K562 (cell line): Measurements from ENCODE around the gene ORC1. TPM values are rescaled to one million over a fixed set of nuclear protein-coding genes. Genes with fewer than 3 reads are reported as not detected.

ENCODE experiments used
- CBFA2T3 ChIP-seq: fragments of 450-650 bp; IDR thresholded peaks from 2 replicates; pipeline ENCODE4 v1.6.1; 2017
- HCFC1 ChIP-seq: IDR thresholded peaks from 2 replicates; pipeline ENCODE4 v1.6.1; 2012; ENCODE audit warnings: low read depth, low read length, improper control_type of control experiment
- HNRNPL ChIP-seq: fragments of 200-400 bp; formaldehyde crosslinking; IDR thresholded peaks from 2 replicates; pipeline ENCODE4 v1.6.1; 2017; ENCODE audit warnings: low read depth, mild to moderate bottlenecking, low read length
- KAT7 ChIP-seq: sonication (generic); formaldehyde crosslinking; IDR thresholded peaks from 2 replicates; pipeline ENCODE4 v1.8.0; 2022; ENCODE audit warnings: missing genetic modification reagents, mild to moderate bottlenecking, borderline replicate concordance
- NR2C1 ChIP-seq, 2 experiments: fragments of 450-650 bp; IDR thresholded peaks; 2 replicates each; pipeline ENCODE4 v1.6.1; 2017; ENCODE audit warnings: mild to moderate bottlenecking in 2 of 2, antibody characterized with exemption in 1 of 2, inconsistent platforms in 1 of 2, missing compliant biosample characterization in 1 of 2, missing genetic modification characterization in 1 of 2
- PHF21A ChIP-seq: fragments of 450-650 bp; IDR thresholded peaks from 2 replicates; pipeline ENCODE4 v1.6.1; 2017; ENCODE audit warnings: low read depth, borderline replicate concordance
- RBM15 ChIP-seq: fragments of 200-400 bp; formaldehyde crosslinking; IDR thresholded peaks from 2 replicates; pipeline ENCODE4 v1.6.1; 2018; ENCODE audit warnings: mild to moderate bottlenecking, low read length, moderate library complexity; ENCODE audit not compliant: insufficient read depth
- ZBTB17 ChIP-seq: fragments of 450-650 bp; formaldehyde crosslinking; IDR thresholded peaks from 2 replicates; pipeline ENCODE4 v1.4.0; 2020; ENCODE audit warnings: mild to moderate bottlenecking
- ZNF121 ChIP-seq: sonication (generic); formaldehyde crosslinking; conservative IDR thresholded peaks from 2 replicates; pipeline ENCODE4 v1.8.0; 2022; ENCODE audit warnings: missing genetic modification reagents
- ZNF239 ChIP-seq: fragments of 250-450 bp; sonication (Bioruptor Pico); IDR thresholded peaks from 2 replicates; pipeline ENCODE4 v1.4.0; 2020; ENCODE audit warnings: mild to moderate bottlenecking
- ZNF311 ChIP-seq: fragments of 250-450 bp; sonication (Bioruptor Pico); IDR thresholded peaks from 2 replicates; pipeline ENCODE4 v1.4.0; 2020; ENCODE audit warnings: mild to moderate bottlenecking, moderate library complexity
- ZNF79 ChIP-seq: fragments of 250-450 bp; sonication (Bioruptor Pico); IDR thresholded peaks from 2 replicates; pipeline ENCODE4 v1.4.0; 2020; ENCODE audit warnings: low read depth, mild to moderate bottlenecking, moderate library complexity
- polyA plus RNA-seq, 8 experiments: library from polyadenylated mRNA; depleted of rRNA in 4 of 8; stranded (reverse) in 5 of 8; unstranded in 3 of 8; fragments of >200 nt; fragmentation: Nextera tagmentation in 2 of 8; fragmentation: Illumina TruSeq in 1 of 8; extraction: Ambion mirVana in 2 of 8; extraction: Trizol in 1 of 8; gene quantifications; 2 replicates each; pipeline versions ENCODE4 v1.2.1 to v1.2.3, GENCODE V29; 2011 to 2014; ENCODE audit warnings: inconsistent platforms in 1 of 8, missing spikeins in 1 of 8
- total RNA-seq, 7 experiments: library from RNA; depleted of rRNA in 6 of 7; stranded (reverse); fragments of >200 nt in 6 of 7; fragmentation: Illumina TruSeq in 2 of 7; extraction: Trizol in 2 of 7; gene quantifications; 2 replicates each; pipeline versions ENCODE4 v1.2.1 to v1.2.3, GENCODE V29; 2011 to 2021; ENCODE audit warnings: low replicate concordance in 1 of 7
- TF ChIP-seq, protein P1 (sequence below): fragments of 200-800 bp; sonication (Bioruptor generic); IDR thresholded peaks from 2 replicates; pipeline ENCODE4 v1.6.1; 2016; ENCODE audit warnings: missing genetic modification characterization, missing compliant biosample characterization
- TF ChIP-seq, protein P2 (sequence below): fragments of 250-450 bp; sonication (Bioruptor Pico); IDR thresholded peaks from 2 replicates; pipeline ENCODE4 v1.8.0; 2021; ENCODE audit warnings: moderate library complexity, mild to moderate bottlenecking, inconsistent platforms
- TF ChIP-seq, protein P3 (sequence below): fragments of 200-800 bp; sonication (Bioruptor generic); IDR thresholded peaks from 2 replicates; pipeline ENCODE4 v1.6.1; 2017; ENCODE audit warnings: missing genetic modification characterization, missing compliant biosample characterization
- TF ChIP-seq, protein P4 (sequence below): IDR thresholded peaks from 2 replicates; pipeline ENCODE4 v1.6.1; 2011; ENCODE audit warnings: borderline replicate concordance, low read depth, mild to moderate bottlenecking, moderate library complexity, low read length; ENCODE audit not compliant: insufficient read depth, poor library complexity, severe bottlenecking

Gene ORC1
- total and polyA plus RNA-seq, 9 of the 15 experiments (the other 6 are each of a cell fraction or from before 2014, with no cell fraction given), result 26.4 to 91.6 (median 69.7) TPM

- TF ChIP-seq, protein P1, sequence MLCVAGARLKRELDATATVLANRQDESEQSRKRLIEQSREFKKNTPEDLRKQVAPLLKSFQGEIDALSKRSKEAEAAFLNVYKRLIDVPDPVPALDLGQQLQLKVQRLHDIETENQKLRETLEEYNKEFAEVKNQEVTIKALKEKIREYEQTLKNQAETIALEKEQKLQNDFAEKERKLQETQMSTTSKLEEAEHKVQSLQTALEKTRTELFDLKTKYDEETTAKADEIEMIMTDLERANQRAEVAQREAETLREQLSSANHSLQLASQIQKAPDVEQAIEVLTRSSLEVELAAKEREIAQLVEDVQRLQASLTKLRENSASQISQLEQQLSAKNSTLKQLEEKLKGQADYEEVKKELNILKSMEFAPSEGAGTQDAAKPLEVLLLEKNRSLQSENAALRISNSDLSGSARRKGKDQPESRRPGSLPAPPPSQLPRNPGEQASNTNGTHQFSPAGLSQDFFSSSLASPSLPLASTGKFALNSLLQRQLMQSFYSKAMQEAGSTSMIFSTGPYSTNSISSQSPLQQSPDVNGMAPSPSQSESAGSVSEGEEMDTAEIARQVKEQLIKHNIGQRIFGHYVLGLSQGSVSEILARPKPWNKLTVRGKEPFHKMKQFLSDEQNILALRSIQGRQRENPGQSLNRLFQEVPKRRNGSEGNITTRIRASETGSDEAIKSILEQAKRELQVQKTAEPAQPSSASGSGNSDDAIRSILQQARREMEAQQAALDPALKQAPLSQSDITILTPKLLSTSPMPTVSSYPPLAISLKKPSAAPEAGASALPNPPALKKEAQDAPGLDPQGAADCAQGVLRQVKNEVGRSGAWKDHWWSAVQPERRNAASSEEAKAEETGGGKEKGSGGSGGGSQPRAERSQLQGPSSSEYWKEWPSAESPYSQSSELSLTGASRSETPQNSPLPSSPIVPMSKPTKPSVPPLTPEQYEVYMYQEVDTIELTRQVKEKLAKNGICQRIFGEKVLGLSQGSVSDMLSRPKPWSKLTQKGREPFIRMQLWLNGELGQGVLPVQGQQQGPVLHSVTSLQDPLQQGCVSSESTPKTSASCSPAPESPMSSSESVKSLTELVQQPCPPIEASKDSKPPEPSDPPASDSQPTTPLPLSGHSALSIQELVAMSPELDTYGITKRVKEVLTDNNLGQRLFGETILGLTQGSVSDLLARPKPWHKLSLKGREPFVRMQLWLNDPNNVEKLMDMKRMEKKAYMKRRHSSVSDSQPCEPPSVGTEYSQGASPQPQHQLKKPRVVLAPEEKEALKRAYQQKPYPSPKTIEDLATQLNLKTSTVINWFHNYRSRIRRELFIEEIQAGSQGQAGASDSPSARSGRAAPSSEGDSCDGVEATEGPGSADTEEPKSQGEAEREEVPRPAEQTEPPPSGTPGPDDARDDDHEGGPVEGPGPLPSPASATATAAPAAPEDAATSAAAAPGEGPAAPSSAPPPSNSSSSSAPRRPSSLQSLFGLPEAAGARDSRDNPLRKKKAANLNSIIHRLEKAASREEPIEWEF (CRISPR knock-in tag), result no peak
- TF ChIP-seq ZBTB17 (CRISPR knock-in tag), result no peak
- TF ChIP-seq HCFC1, result no peak
- no peak for TF ChIP-seq CBFA2T3
- TF ChIP-seq, protein P2, sequence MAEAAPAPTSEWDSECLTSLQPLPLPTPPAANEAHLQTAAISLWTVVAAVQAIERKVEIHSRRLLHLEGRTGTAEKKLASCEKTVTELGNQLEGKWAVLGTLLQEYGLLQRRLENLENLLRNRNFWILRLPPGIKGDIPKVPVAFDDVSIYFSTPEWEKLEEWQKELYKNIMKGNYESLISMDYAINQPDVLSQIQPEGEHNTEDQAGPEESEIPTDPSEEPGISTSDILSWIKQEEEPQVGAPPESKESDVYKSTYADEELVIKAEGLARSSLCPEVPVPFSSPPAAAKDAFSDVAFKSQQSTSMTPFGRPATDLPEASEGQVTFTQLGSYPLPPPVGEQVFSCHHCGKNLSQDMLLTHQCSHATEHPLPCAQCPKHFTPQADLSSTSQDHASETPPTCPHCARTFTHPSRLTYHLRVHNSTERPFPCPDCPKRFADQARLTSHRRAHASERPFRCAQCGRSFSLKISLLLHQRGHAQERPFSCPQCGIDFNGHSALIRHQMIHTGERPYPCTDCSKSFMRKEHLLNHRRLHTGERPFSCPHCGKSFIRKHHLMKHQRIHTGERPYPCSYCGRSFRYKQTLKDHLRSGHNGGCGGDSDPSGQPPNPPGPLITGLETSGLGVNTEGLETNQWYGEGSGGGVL, result no peak
- 0 out of 2 replicates have a peak, but pooled peaks have one; percentile 7 for TF ChIP-seq ZNF79 (CRISPR knock-in tag)
- TF ChIP-seq, protein P3, sequence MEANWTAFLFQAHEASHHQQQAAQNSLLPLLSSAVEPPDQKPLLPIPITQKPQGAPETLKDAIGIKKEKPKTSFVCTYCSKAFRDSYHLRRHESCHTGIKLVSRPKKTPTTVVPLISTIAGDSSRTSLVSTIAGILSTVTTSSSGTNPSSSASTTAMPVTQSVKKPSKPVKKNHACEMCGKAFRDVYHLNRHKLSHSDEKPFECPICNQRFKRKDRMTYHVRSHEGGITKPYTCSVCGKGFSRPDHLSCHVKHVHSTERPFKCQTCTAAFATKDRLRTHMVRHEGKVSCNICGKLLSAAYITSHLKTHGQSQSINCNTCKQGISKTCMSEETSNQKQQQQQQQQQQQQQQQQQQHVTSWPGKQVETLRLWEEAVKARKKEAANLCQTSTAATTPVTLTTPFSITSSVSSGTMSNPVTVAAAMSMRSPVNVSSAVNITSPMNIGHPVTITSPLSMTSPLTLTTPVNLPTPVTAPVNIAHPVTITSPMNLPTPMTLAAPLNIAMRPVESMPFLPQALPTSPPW, result no peak
- no peak for TF ChIP-seq ZNF121
- no peak for TF ChIP-seq KAT7 (CRISPR knock-in tag)
- TF ChIP-seq RBM15, result no peak
- TF ChIP-seq ZNF311, result no peak
- TF ChIP-seq PHF21A, result 0 out of 2 replicates have a peak, but pooled peaks have one; percentile 27
- no peak for TF ChIP-seq ZNF239
- no peak for TF ChIP-seq NR2C1 (IDR thresholded peaks at IDR 0.05)
- TF ChIP-seq NR2C1 (tag; IDR thresholded peaks at IDR 0.05), result no peak
- TF ChIP-seq, protein P4, sequence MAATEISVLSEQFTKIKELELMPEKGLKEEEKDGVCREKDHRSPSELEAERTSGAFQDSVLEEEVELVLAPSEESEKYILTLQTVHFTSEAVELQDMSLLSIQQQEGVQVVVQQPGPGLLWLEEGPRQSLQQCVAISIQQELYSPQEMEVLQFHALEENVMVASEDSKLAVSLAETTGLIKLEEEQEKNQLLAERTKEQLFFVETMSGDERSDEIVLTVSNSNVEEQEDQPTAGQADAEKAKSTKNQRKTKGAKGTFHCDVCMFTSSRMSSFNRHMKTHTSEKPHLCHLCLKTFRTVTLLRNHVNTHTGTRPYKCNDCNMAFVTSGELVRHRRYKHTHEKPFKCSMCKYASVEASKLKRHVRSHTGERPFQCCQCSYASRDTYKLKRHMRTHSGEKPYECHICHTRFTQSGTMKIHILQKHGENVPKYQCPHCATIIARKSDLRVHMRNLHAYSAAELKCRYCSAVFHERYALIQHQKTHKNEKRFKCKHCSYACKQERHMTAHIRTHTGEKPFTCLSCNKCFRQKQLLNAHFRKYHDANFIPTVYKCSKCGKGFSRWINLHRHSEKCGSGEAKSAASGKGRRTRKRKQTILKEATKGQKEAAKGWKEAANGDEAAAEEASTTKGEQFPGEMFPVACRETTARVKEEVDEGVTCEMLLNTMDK, result no peak
- no peak for TF ChIP-seq HNRNPL
Measured at GRCh38 chr1:52365071-52365745, 39.0 kb downstream of the ORC1 start (continued).
